Epithelial cell of prostate (primary cell): Measurements from ENCODE around the gene SLC22A23.
A peak's percentile ranks its signal among the peaks of the same experiment; 100 is the strongest.
"Not testable (repeated sequence)": the region's sequence is repeated elsewhere in the genome, so short reads cannot be mapped to it uniquely, and the experiment has no call there.

Experiments
- DNase-seq: peaks from one replicate; pipeline ENCODE4 v3.0.0-alpha.2; 2011; ENCODE audit warnings: low read depth, low spot score
- H3K27ac ChIP-seq: fragments of 450-650 bp; 2 replicates; pipeline ENCODE4 v1.5.1; 2017; ENCODE audit warnings: mild to moderate bottlenecking

Gene SLC22A23

GRCh38 chr6:3261518-3261820, 195.4 kb downstream of the SLC22A23 start:
- no peak for DNase-seq
- no peak overlapping the region for H3K27ac ChIP-seq

GRCh38 chr6:3260772-3261517, 195.9 kb downstream of the SLC22A23 start:
- no peak for DNase-seq
- H3K27ac ChIP-seq: no peak overlapping the region

- H3K27ac ChIP-seq: no peak overlapping the region
- no peak for DNase-seq
These were observed 196.6 kb downstream of the SLC22A23 start for GRCh38 chr6:3260296-3260695.

- peak overlapping the region; percentile 26 for H3K27ac ChIP-seq
These were observed 197.3 kb downstream of the SLC22A23 start for GRCh38 chr6:3259491-3259958.

GRCh38 chr6:3258720-3259490, 197.9 kb downstream of the SLC22A23 start, which contains the start of gene PSMG4:
Gene PSMG4 (plus strand): TSS chr6:3258947. CDS start chr6:3259023, 76 bp downstream.
- DNase-seq: peak; percentile 26
- H3K27ac ChIP-seq: peak within 1 kb of the TSS; percentile 26

More at GRCh38 chr6:3259491-3259958, 197.3 kb downstream of the SLC22A23 start:
- no peak for DNase-seq

- H3K27ac ChIP-seq: no peak overlapping the region
- no peak for DNase-seq
These were observed 198.6 kb downstream of the SLC22A23 start for GRCh38 chr6:3258201-3258600.

GRCh38 chr6:3253597-3253961, 203.3 kb downstream of the SLC22A23 start:
- no peak overlapping the region for H3K27ac ChIP-seq
- DNase-seq: no peak

- DNase-seq: no peak
These were observed 203.8 kb downstream of the SLC22A23 start for GRCh38 chr6:3252861-3253596.

GRCh38 chr6:3252369-3252768, 204.5 kb downstream of the SLC22A23 start:
- H3K27ac ChIP-seq: no peak overlapping the region
- no peak for DNase-seq

More at GRCh38 chr6:3252861-3253596, 203.8 kb downstream of the SLC22A23 start:
- H3K27ac ChIP-seq: no peak overlapping the region

- DNase-seq: peak; percentile 16
- H3K27ac ChIP-seq: no peak overlapping the region
These were observed 205.2 kb downstream of the SLC22A23 start for GRCh38 chr6:3251462-3252314.

- no peak overlapping the region for H3K27ac ChIP-seq
These were observed 206.6 kb downstream of the SLC22A23 start for GRCh38 chr6:3250231-3250675.

GRCh38 chr6:3249821-3250220, 207.0 kb downstream of the SLC22A23 start:
- no peak for DNase-seq
- H3K27ac ChIP-seq: no peak overlapping the region

More at GRCh38 chr6:3250231-3250675, 206.6 kb downstream of the SLC22A23 start:
- DNase-seq: no peak

GRCh38 chr6:3247255-3248146, 209.3 kb downstream of the SLC22A23 start:
- H3K27ac ChIP-seq: peak overlapping the region; percentile 37
- DNase-seq: no peak

- H3K27ac ChIP-seq: no peak overlapping the region
These were observed 211.6 kb downstream of the SLC22A23 start for GRCh38 chr6:3245216-3245615.

GRCh38 chr6:3244832-3245161, 212.1 kb downstream of the SLC22A23 start:
- not testable (repeated sequence) for DNase-seq, H3K27ac ChIP-seq

More at GRCh38 chr6:3245216-3245615, 211.6 kb downstream of the SLC22A23 start:
- DNase-seq: no peak

- DNase-seq: no peak
- no peak overlapping the region for H3K27ac ChIP-seq
These were observed 212.6 kb downstream of the SLC22A23 start for GRCh38 chr6:3244003-3244831.

- no peak overlapping the region for H3K27ac ChIP-seq
- no peak for DNase-seq
These were observed 214.1 kb downstream of the SLC22A23 start for GRCh38 chr6:3242768-3243167.

- H3K27ac ChIP-seq, DNase-seq: not testable (repeated sequence)
These were observed 215.1 kb downstream of the SLC22A23 start for GRCh38 chr6:3241745-3242144.
